Spleen (tissue), 7 donors: ENCODE data around the gene VMO1.

ENCODE experiments used
- CTCF ChIP-seq, 11 experiments: fragments of 200-600 bp in 7 of 11; fragments of 450-650 bp in 4 of 11; sonication (generic) in 4 of 11; IDR thresholded peaks in 8 of 11; conservative IDR thresholded peaks in 3 of 11; 1 replicate in 7 of 11; 2 replicates in 4 of 11; pipeline versions ENCODE4 v1.4.0 to v1.8.0; 2016 to 2021; ENCODE audit warnings: antibody characterized with exemption in 11 of 11, inconsistent platforms in 4 of 11, mild to moderate bottlenecking in 1 of 11
- POLR2A ChIP-seq, 3 donors: fragments of 450-650 bp; IDR thresholded peaks; one replicate each; pipeline ENCODE4 v1.5.1; 2017; ENCODE audit warnings: antibody characterized with exemption in 3 of 3, mild to moderate bottlenecking in 1 of 3
- POLR2AphosphoS5 ChIP-seq, 3 donors: sonication (generic); formaldehyde crosslinking; IDR thresholded peaks; one replicate each; pipeline ENCODE4 v1.5.1; 2017; ENCODE audit warnings: antibody characterized with exemption in 3 of 3
- donor health status: DM: no; HTN: no; CAD: no; lungs with moderate emphysema.
- donor health status: DM: no; HTN: no; CAD: no.
- donor health status: DM: no; HTN: no; CAD: no.

GRCh38 chr17:4806777-4807604 is 20.8 kb upstream of the VMO1 start, which contains the start of gene PLD2:
- TF ChIP-seq POLR2A (IDR thresholded peaks at IDR 0.05) (no peak), CTCF (IDR thresholded peaks at IDR 0.05 in 8 of 11, conservative IDR thresholded peaks at IDR 0.05 in 3 of 11) (peak in 1 of 11 experiments; percentile 25), POLR2AphosphoS5 (IDR thresholded peaks at IDR 0.05) (peak; percentile 65 to 80 (median 74))
